NCI-H1694 (cell line): ENCODE data around the gene PPM1L.
"Not testable (repeated sequence)": the region's sequence is repeated elsewhere in the genome, so short reads cannot be mapped to it uniquely, and the experiment has no call there.

Experiments used
- DNase-seq: peaks from one replicate; lab custom pipeline; 2025; lab: John Stamatoyannopoulos, UW

PPM1L gene

DNA sequence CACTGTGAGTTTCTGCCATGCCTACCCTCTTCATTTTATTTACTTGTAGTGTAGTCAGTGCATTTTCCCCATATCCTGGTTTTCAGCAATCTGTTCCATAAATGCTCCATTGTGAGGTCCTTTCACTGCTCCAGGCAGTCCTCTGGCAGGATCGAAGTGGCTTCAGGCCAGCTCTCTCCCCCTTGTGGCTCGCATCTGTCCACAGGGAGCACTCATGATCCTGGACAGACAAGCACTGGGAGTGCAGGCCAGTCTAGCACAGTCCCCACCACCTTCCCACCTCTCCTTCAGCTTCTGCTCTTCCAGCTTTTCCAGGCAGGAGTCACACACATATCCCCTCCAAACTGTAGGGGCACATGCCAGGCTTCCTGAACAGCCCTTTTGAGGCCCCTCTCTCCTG is 173.6 kb downstream of the PPM1L start:
- no peak for DNase-seq

GRCh38 chr3:160931474-160931873 is 175.4 kb downstream of the PPM1L start:
- no peak for DNase-seq

GRCh38 chr3:160935413-160936095 is 179.5 kb downstream of the PPM1L start:
- no peak for DNase-seq

- no peak for DNase-seq
These were observed 186.0 kb downstream of the PPM1L start for GRCh38 chr3:160941885-160942494.

DNA sequence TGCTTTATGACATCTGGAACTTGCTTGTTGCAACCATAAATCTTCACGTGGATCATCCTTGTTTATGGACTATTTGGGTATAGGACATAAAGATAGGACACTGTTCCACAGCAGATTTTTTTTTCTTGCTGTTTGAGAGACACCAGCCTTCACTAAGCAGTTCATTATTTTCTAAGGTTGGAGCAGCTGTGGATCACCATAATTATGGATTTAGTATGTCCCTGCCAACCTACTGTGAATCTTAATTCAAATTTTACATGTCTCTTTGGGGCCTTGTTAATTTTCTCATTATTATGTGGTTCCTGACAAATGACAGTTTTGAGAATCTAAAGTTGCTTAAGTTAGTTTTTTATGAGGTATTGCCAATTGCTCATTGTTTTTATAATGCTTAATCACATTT is 188.0 kb downstream of the PPM1L start:
- no peak for DNase-seq

DNA sequence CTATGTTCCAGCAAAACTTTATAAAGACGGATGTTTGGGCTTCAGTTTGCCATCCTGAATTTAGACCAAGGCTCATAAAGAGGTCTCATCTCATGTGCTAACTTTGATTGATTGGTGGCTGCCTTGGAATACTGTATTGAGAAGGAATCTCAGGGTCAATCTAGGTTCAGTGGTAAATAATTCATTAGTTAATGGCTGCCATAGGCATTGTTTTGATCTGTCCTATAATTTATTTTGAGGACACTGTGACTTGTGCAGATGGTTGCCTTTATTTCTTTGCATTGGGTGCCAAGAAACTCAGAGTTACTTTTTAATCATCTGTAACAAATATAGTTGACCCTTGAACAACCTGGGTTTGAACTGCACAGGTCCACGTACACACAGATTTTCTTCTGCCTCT is 189.3 kb downstream of the PPM1L start:
- no peak for DNase-seq

GRCh38 chr3:160948273-160948672 is 192.2 kb downstream of the PPM1L start:
- no peak for DNase-seq

DNA sequence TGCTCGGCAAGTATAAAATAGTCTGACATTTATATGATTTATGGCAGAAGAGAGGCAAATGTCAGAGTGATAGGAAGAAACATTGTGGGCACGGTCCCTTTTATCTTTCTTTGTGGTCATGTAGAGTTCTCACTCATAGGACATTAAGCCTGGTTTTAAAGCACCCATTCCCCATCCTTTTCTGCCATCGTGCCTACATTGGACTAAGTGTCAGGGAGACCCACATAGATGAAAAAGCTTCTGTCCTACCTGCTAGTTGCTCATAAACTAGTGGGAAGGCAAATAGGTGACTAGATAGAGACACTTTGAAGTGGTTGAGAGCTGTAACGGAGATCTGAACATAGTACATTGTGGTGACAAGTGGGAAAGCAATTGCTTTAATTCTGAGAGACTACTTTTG is 193.4 kb downstream of the PPM1L start:
- DNase-seq = no peak

GRCh38 chr3:160950542-160950941 is 194.5 kb downstream of the PPM1L start:
- DNase-seq = no peak

DNA sequence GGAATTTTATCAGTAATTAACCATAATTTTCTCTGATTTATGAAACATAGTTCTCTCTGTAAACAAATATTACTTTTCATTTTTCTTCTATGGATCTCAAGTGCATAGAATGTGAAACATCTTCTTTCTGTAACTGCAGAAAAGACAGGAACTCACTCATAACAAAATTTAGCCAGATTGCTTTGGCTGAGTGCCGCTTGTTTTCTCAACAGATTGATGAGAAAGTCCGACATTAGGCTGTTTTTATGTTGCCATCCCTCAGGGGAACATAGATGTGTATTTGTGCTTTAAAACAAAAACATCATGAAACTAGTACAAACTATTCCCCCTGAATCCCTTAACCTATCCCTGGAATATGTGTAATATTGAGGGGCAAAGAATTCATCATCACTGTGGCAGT is 194.9 kb downstream of the PPM1L start:
- DNase-seq = no peak

DNA sequence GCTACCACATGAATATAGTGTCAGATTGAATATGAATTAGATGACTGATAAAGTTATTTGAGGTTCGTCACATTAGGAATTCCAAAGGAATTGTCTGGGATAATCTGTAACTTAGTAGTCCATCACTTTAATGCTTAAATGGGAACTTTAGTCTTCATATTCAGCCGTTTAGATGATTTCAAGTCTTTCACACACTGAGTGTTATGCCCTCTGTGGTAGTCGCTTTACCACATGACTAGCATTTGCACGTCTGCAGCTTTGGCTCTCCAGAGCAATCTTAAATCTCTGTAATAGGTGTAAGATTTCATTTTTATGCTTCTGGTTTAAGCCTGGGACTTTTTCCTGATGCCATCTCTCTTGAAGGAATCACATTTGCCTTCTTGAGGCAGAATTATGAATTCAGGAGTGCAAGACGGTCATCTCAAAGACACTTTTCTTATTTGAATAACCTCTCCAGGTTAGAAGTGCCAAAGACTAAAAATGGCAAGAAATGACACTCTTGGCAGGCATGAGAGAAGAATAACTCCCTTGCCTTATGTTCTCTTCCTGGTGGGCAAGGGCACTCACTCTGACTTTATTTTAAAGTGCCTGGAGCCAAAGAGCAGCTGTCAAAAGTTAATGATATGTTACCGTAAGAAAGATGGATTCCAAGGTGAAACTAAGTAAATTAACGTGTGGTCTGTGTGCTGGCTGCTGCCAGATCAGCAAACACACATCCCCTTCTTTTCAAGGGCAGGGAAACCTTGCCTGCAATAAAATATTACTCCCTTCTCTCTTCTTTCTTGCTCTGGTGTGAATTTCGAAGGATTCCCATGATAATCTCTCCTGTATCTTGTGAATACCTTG is 195.8 kb downstream of the PPM1L start:
- no peak for DNase-seq

- no peak for DNase-seq
These were observed 197.7 kb downstream of the PPM1L start for GRCh38 chr3:160953686-160954085.

GRCh38 chr3:160956785-160957184 is 200.8 kb downstream of the PPM1L start:
- peak; percentile 20 for DNase-seq

- DNase-seq = no peak
These were observed 204.5 kb downstream of the PPM1L start for GRCh38 chr3:160960568-160960967.

GRCh38 chr3:160963949-160964348 is 207.9 kb downstream of the PPM1L start:
- DNase-seq = no peak

- DNase-seq = no peak
These were observed 212.7 kb downstream of the PPM1L start for GRCh38 chr3:160968761-160969160.

- DNase-seq = no peak
These were observed 217.2 kb downstream of the PPM1L start for GRCh38 chr3:160973067-160973809.

GRCh38 chr3:160977773-160978172 is 221.7 kb downstream of the PPM1L start:
- no peak for DNase-seq

GRCh38 chr3:160980740-160981139 is 224.7 kb downstream of the PPM1L start:
- DNase-seq = no peak

DNA sequence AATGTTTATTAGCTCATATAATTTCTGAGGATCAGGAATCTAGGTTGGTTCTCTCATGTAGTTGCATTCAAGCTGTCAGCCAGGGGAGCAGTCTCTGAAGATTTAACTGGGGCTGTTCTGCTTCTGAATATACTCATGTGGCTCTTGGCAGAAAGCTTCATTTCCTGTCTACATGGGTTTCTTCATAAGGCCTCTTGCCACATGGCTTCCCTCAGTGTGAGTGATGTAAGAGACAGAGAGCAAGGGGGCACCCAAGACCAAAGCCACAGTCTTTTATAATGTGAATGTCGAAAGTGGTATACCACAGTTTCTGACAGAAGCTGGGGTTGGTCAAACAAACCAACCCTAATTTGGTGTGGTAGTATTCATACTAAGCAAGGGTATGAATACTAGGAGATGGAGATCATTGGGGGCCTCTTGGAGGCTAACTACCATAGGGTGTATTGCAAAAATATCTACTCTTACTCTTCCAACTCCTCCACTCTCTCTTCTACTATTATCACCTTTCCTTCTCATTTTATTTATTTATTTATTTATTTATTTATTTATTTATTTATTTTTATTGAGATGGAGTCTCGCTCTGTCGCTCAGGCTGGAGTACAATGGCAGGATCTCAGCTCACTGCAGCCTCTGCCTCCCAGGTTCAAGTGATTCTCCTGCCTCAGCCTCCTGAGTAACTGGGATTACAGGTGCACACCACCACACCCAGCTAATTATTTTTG is 225.3 kb downstream of the PPM1L start:
- DNase-seq = no peak

- DNase-seq = no peak
These were observed 226.5 kb downstream of the PPM1L start for GRCh38 chr3:160982491-160982890.

GRCh38 chr3:160983900-160984299 is 227.9 kb downstream of the PPM1L start:
- not testable (repeated sequence) for DNase-seq
